Mononuclear cell (primary cell): ENCODE data around the gene PELO. TPM values are rescaled to one million over a fixed set of nuclear protein-coding genes. Genes with fewer than 3 reads are reported as not detected.

Experiments
- H3K27me3 ChIP-seq: 2 replicates; pipeline ENCODE4 v1.6.0; 2011; ENCODE audit warnings: low read length, control low read depth; ENCODE audit not compliant: insufficient read depth
- H3K4me1 ChIP-seq: 2 replicates; pipeline ENCODE4 v1.5.1; 2011; ENCODE audit warnings: mild to moderate bottlenecking, low read length, control low read depth; ENCODE audit not compliant: insufficient read depth
- H3K4me3 ChIP-seq: 2 replicates; pipeline ENCODE4 v1.5.1; 2011; ENCODE audit warnings: mild to moderate bottlenecking, low read length, moderate library complexity
- H3K9me3 ChIP-seq: 2 replicates; pipeline ENCODE4 v1.5.1; 2011; ENCODE audit warnings: low read depth, mild to moderate bottlenecking, control low read depth, low read length
- total RNA-seq: library from RNA; depleted of rRNA; stranded (reverse); fragments of >200 nt; gene quantifications from one replicate; pipeline ENCODE4 v1.2.3, GENCODE V29; 2012

Gene PELO
- total RNA-seq, 1 donor = 4.2 TPM

GRCh38 chr5:52821901-52822300 lies 34.2 kb downstream of the PELO start:
- Histone ChIP-seq H3K27me3 (no peaks in the 10 kb centered on the region), H3K4me3 (no peak overlapping the region), H3K4me1 (peaks cover 13% of the 10 kb centered on the region), H3K9me3 (no peaks in the 10 kb centered on the region)

DNA sequence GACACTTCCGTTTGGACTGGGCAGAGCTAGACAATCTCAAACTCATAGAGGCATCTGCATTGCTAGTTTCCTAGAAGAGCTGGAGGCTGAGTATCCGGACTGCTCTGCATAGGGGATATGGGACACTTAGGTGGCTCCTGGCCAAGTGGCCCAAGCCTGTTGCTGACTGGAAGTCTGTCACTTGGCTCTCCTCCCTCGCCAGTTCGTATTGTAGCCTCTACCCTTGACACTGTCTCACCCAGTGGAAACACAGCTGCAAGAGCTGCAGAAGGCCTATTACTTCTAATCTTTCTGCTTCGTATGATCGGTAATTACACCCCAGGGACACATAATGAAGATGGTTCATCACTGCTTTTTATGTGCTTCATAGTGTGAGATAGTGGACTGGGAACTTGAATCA lies 34.7 kb downstream of the PELO start:
- Histone ChIP-seq H3K4me1 (peaks cover 13% of the 10 kb centered on the region), H3K9me3 (no peaks in the 10 kb centered on the region), H3K27me3 (no peaks in the 10 kb centered on the region), H3K4me3 (no peak overlapping the region)

- H3K9me3 ChIP-seq = no peaks in the 10 kb centered on the region
- H3K27me3 ChIP-seq = no peaks in the 10 kb centered on the region
- no peak overlapping the region for H3K4me3 ChIP-seq
- peaks cover 13% of the 10 kb centered on the region for H3K4me1 ChIP-seq
Measured at GRCh38 chr5:52824827-52825226, 37.1 kb downstream of the PELO start.

GRCh38 chr5:52825826-52826225 lies 38.1 kb downstream of the PELO start:
- H3K4me1 ChIP-seq = peaks cover 13% of the 10 kb centered on the region
- no peaks in the 10 kb centered on the region for H3K9me3 ChIP-seq
- no peak overlapping the region for H3K4me3 ChIP-seq
- H3K27me3 ChIP-seq = no peaks in the 10 kb centered on the region

GRCh38 chr5:52827815-52828214 lies 40.1 kb downstream of the PELO start:
- Histone ChIP-seq H3K4me1 (peaks cover 13% of the 10 kb centered on the region), H3K27me3 (no peaks in the 10 kb centered on the region), H3K9me3 (no peaks in the 10 kb centered on the region), H3K4me3 (no peak overlapping the region)

DNA sequence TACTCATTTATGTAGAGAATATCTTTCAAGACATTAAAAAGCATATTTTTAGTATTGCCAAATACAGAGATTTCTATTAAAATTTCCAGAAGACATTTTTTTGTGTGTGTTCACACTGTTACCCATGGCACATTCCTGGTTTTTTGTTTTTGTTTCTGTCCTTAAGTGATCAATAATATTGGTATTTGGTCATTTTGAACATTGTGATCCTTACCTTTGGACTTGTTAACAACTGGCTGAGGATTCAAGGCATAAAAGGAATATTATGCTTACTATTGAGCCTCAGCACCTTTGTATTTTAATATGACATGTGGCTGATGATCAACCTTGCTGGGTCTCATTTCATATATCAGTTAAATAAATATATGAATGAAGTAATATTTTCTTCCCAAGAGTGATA lies 41.9 kb downstream of the PELO start:
- Histone ChIP-seq H3K9me3 (no peaks in the 10 kb centered on the region), H3K4me3 (no peak overlapping the region), H3K4me1 (peaks cover 13% of the 10 kb centered on the region), H3K27me3 (no peaks in the 10 kb centered on the region)

GRCh38 chr5:52830650-52831049 lies 42.9 kb downstream of the PELO start:
- Histone ChIP-seq H3K9me3 (no peaks in the 10 kb centered on the region), H3K27me3 (no peaks in the 10 kb centered on the region), H3K4me3 (no peak overlapping the region), H3K4me1 (peaks cover 8% of the 10 kb centered on the region)

GRCh38 chr5:52831786-52832511 lies 44.2 kb downstream of the PELO start:
- Histone ChIP-seq H3K4me3 (no peak overlapping the region), H3K4me1 (no peaks in the 10 kb centered on the region), H3K9me3 (no peaks in the 10 kb centered on the region), H3K27me3 (no peaks in the 10 kb centered on the region)

DNA sequence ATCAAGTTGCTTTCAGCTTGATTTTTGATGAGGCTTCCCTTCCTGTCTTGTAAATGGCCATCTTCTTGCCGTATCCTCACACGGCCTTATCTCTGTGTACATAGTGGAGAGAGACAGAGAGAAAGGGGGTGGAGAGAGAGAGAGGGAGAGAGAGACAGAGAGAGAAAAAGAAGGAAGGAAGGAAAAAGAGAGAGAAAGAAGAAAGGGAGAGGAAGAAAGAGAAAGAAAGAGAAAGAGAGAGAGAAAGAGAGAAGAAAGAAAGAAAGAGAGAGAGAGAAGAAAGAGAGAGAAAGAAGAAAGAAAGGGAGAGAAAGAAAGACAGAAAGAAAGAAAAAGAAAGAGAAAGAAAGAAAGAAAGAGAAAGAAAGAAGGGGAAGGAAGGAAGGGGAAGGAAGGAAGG lies 46.6 kb downstream of the PELO start:
- H3K9me3 ChIP-seq = no peaks in the 10 kb centered on the region
- no peaks in the 10 kb centered on the region for H3K27me3 ChIP-seq
- no peak overlapping the region for H3K4me3 ChIP-seq
- H3K4me1 ChIP-seq = no peaks in the 10 kb centered on the region

GRCh38 chr5:52837068-52837467 lies 49.4 kb downstream of the PELO start:
- H3K9me3 ChIP-seq = no peaks in the 10 kb centered on the region

More at GRCh38 chr5:52837068-52837467, 49.4 kb downstream of the PELO start:
- Histone ChIP-seq H3K4me3 (no peak overlapping the region), H3K4me1 (no peaks in the 10 kb centered on the region), H3K27me3 (no peaks in the 10 kb centered on the region)

Other genes with a start within 250 kb of the PELO start
- gene ITGA1, start within 50 bp of the PELO start, total RNA-seq = 0.84 TPM
- gene ITGA2, start 201.4 kb downstream of the PELO start, total RNA-seq = 0.73 TPM